ENCODE data around the gene ABAT. TPM values are rescaled to one million over a fixed set of nuclear protein-coding genes. Genes with fewer than 3 reads are reported as not detected.
"Not testable (repeated sequence)": the region's sequence is repeated elsewhere in the genome, so short reads cannot be mapped to it uniquely, and the experiment has no call there.

ABAT gene
- total and polyA plus RNA-seq, 2 donors = 9.0 to 12.3 TPM

DNA sequence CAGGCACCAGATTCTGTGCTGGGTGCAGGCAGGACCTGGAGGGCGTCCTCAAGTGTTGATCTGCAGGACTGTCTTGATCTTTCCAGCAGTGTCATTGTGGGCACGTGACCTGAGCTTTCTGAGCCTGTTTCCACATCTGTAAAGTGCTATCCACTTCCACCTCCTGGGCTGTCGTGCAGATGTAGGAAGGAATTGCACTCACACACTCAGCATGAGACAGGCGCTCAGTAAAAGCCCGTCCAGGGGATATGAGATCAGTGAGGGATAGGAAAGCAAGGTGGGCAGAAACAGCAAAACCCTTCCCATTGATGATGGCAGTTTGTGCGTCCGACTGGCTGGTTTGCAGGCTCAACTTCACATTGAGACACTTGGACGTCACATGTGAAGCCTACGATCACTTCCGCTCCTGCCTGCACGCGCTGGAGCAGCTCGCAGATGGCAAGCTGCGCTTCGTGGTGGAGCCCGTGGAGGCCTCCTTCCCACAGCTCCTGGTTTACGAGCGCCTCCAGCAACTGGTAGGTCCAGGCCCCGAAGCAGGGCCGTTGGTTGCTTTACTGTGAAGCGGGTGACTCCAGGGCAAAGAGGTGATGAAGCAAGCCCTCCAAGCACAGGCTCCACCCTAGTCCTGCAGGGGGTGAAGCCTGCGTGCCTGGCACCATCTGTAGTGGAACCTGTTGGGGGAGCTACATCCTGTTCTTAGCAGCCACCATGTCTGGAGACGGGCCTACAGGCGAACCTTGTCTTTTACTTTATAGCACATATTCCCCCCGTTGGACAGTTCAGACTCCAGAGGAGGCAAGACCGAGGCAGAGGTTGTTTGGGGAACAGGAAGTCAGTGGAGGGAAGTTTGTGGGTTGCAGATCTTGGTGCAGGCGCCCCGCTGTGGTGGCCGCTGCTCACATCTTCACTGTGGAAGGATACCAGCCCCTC lies 29.9 kb upstream of the ABAT start:
- H3K36me3 ChIP-seq (ENCODE audit: insufficient read depth) = peaks cover 5% of the 10 kb centered on the region
- no peak overlapping the region for H3K4me3 ChIP-seq (ENCODE audit: low read depth, low read length)
- no peaks in the 10 kb centered on the region for H3K4me1 ChIP-seq (ENCODE audit: insufficient read depth)
- no peak for DNase-seq (ENCODE audit: extremely low spot score)
- WGBS = 80% methylated on average over 29 of the region's 29 CpGs
- no peak overlapping the region for H3K27ac ChIP-seq (ENCODE audit: low read depth)

GRCh38 chr16:8645141-8645521 lies 29.3 kb upstream of the ABAT start:
- H3K36me3 ChIP-seq (ENCODE audit: insufficient read depth) = peaks cover 5% of the 10 kb centered on the region
- WGBS = 81% methylated on average over 11 of the region's 11 CpGs
- H3K4me3 ChIP-seq (ENCODE audit: low read depth, low read length) = no peak overlapping the region
- no peak for DNase-seq (ENCODE audit: extremely low spot score)
- H3K4me1 ChIP-seq (ENCODE audit: insufficient read depth) = no peaks in the 10 kb centered on the region
- no peak overlapping the region for H3K27ac ChIP-seq (ENCODE audit: low read depth)

GRCh38 chr16:8645831-8646230 lies 28.6 kb upstream of the ABAT start:
- Histone ChIP-seq H3K4me3 (ENCODE audit: low read depth, low read length) (no peak overlapping the region), H3K36me3 (ENCODE audit: insufficient read depth) (peaks cover 5% of the 10 kb centered on the region), H3K4me1 (ENCODE audit: insufficient read depth) (no peaks in the 10 kb centered on the region), H3K27ac (ENCODE audit: low read depth) (no peak overlapping the region)
- 90% methylated on average over 13 of the region's 13 CpGs for WGBS
- DNase-seq (ENCODE audit: extremely low spot score) = no peak

DNA sequence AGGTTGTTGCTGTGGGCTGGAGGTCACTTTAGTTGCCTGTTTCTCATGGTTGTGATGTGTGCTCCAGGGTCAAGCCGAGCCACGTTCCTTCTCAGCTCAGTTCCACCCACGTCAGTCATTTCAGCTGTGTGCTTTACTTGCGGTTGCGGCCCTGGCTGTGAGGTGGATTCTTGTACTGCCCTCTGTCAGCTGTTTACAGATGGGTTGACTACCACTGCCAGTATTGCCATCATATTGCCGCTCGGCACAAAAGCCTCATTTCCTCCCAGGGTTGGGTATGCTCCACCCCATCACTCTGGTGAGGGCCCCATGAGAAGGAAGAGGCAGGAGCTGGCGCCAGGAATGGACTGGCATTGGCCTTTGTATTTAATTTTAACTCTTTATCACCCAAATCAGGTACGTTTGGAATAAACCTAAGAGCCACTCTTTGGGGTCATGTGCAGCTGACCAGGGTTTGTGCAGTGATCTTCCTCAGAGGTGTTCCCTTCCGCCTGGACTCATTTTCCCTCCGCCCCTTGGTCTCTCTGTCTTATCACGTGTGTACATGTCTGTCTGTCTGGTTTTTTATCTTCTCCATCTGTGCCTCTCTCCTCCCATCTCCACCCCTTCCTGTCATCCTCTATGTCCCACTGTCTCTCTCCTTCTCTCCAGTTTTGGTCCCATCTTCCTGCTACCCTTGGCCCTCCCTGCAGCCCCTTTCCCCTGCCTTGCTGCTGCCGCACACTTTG lies 27.9 kb upstream of the ABAT start:
- 73% methylated on average over 13 of the region's 13 CpGs for WGBS
- no peak for DNase-seq (ENCODE audit: extremely low spot score)
- Histone ChIP-seq H3K27ac (ENCODE audit: low read depth) (no peak overlapping the region), H3K4me3 (ENCODE audit: low read depth, low read length) (no peak overlapping the region), H3K4me1 (ENCODE audit: insufficient read depth) (no peaks in the 10 kb centered on the region), H3K36me3 (ENCODE audit: insufficient read depth) (peaks cover 5% of the 10 kb centered on the region)

- no peak overlapping the region for H3K27ac ChIP-seq (ENCODE audit: low read depth)
- WGBS = 75% methylated on average over 9 of the region's 9 CpGs
- no peaks in the 10 kb centered on the region for H3K4me1 ChIP-seq (ENCODE audit: insufficient read depth)
- no peak overlapping the region for H3K4me3 ChIP-seq (ENCODE audit: low read depth, low read length)
- peaks cover 2% of the 10 kb centered on the region for H3K36me3 ChIP-seq (ENCODE audit: insufficient read depth)
- DNase-seq (ENCODE audit: extremely low spot score) = no peak
Measured at GRCh38 chr16:8647721-8648318, 26.6 kb upstream of the ABAT start.

DNA sequence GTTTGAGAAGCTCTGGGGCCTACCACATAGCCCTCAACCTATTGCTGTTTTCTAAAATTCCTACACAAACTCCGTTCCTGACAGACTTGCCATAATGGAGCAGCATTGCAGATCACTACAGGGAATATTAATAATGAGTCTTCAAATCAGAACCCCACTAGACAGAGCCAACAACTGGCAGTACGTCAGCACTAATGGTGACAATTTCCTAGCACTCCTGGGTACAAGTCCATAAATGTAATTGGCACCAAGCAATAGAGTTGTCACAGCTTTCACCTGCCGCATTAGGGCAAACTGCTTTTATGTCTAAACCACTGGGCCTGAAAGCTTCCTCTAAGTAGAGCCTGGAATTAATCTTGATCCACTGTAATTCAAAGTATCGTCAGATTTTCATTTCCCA lies 25.5 kb upstream of the ABAT start:
- Histone ChIP-seq H3K36me3 (ENCODE audit: insufficient read depth) (peaks cover 2% of the 10 kb centered on the region), H3K4me1 (ENCODE audit: insufficient read depth) (no peaks in the 10 kb centered on the region)

GRCh38 chr16:8649829-8650554 lies 24.4 kb upstream of the ABAT start:
- WGBS = 79% methylated on average over 8 of the region's 8 CpGs
- no peak overlapping the region for H3K4me3 ChIP-seq (ENCODE audit: low read depth, low read length)
- no peaks in the 10 kb centered on the region for H3K4me1 ChIP-seq (ENCODE audit: insufficient read depth)
- DNase-seq (ENCODE audit: extremely low spot score) = no peak
- no peak overlapping the region for H3K27ac ChIP-seq (ENCODE audit: low read depth)
- H3K36me3 ChIP-seq (ENCODE audit: insufficient read depth) = peaks cover 2% of the 10 kb centered on the region

More for the DNA sequence above, 25.5 kb upstream of the ABAT start:
- 73% methylated on average over 4 of the region's 4 CpGs for WGBS
- Histone ChIP-seq H3K27ac (ENCODE audit: low read depth) (no peak overlapping the region), H3K4me3 (ENCODE audit: low read depth, low read length) (no peak overlapping the region)
- no peak for DNase-seq (ENCODE audit: extremely low spot score)

DNA sequence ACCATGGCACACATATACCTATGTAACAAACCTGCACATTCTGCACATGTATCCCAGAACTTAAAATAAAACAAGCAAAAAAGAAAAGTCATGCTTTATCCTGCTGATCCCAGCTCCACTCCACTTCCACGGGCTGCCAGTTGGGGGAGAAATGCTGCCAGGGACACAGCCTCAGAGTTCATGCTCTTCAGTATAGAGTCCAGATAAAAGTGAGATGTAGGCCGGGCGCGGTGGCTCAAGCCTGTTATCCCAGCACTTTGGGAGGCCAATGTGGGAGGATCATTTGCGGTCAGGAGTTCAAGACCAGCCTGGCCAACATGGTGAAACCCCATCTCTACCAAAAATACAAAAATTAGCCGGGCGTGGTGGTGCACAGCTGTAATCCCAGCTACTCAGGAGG lies 22.5 kb upstream of the ABAT start:
- H3K36me3 ChIP-seq (ENCODE audit: insufficient read depth); H3K4me1 ChIP-seq (ENCODE audit: insufficient read depth); H3K27ac ChIP-seq (ENCODE audit: low read depth); H3K4me3 ChIP-seq (ENCODE audit: low read depth, low read length); DNase-seq (ENCODE audit: extremely low spot score): not testable (repeated sequence)
- WGBS = 58% methylated on average over 7 of the region's 7 CpGs

DNA sequence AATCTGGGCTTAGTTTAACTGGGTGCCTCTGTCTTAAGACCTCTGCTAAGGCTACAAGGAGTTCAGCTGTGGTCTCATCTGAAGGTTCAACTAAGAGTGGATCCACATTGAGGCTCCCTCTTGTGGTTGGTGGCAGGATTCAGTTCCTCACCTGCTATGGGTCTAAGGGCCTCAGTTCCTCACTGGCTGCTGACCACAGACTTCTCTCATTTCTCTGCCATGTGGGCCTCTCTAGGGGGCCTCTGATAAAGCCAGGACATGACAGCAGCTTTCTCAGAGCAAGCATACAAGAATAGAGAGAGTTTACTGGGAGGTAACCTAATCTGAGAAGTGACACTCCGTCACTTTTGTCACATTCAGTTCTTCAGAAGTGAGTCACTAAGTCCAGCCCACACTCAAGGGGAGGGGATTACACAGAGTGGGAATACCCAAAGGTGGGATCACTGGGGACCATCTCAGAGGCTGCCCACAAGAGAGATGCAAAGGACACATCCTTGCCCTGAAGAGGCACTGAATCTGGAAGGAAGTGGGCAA lies 19.2 kb upstream of the ABAT start:
- WGBS = 83% methylated on average over 1 of the region's 1 CpG
- no peak overlapping the region for H3K4me3 ChIP-seq (ENCODE audit: low read depth, low read length)
- no peak for DNase-seq (ENCODE audit: extremely low spot score)
- no peaks in the 10 kb centered on the region for H3K4me1 ChIP-seq (ENCODE audit: insufficient read depth)
- H3K36me3 ChIP-seq (ENCODE audit: insufficient read depth) = no peaks in the 10 kb centered on the region
- H3K27ac ChIP-seq (ENCODE audit: low read depth) = no peak overlapping the region

DNA sequence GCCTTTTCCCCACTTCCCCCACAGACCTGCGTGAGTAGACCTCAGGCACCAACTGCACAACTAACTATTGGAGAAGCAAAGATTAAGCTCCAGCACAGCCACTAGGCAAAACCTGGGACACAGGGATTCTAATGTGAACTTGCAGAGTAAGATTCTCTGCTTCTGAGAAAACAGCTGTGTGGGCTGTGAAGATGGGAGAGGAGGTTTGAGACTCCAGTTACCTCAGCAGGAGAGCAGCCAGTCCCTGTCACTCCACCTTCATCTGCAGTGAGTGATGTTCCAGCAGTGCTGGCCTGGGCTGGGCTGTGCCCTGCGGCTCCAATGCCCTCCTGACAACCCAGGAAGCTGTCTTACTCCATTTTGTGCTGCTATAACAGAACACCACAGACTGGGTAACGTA lies 18.0 kb upstream of the ABAT start:
- H3K4me1 ChIP-seq (ENCODE audit: insufficient read depth) = no peaks in the 10 kb centered on the region
- DNase-seq (ENCODE audit: extremely low spot score) = no peak
- no peaks in the 10 kb centered on the region for H3K36me3 ChIP-seq (ENCODE audit: insufficient read depth)
- WGBS = 51% methylated on average over 3 of the region's 3 CpGs
- no peak overlapping the region for H3K4me3 ChIP-seq (ENCODE audit: low read depth, low read length)
- H3K27ac ChIP-seq (ENCODE audit: low read depth) = no peak overlapping the region

GRCh38 chr16:8660841-8661301 lies 13.5 kb upstream of the ABAT start:
- Histone ChIP-seq H3K4me1 (ENCODE audit: insufficient read depth) (no peaks in the 10 kb centered on the region), H3K27ac (ENCODE audit: low read depth) (no peak overlapping the region), H3K4me3 (ENCODE audit: low read depth, low read length) (no peak overlapping the region), H3K36me3 (ENCODE audit: insufficient read depth) (no peaks in the 10 kb centered on the region)
- WGBS = 22% methylated on average over 13 of the region's 13 CpGs
- DNase-seq (ENCODE audit: extremely low spot score) = no peak

DNA sequence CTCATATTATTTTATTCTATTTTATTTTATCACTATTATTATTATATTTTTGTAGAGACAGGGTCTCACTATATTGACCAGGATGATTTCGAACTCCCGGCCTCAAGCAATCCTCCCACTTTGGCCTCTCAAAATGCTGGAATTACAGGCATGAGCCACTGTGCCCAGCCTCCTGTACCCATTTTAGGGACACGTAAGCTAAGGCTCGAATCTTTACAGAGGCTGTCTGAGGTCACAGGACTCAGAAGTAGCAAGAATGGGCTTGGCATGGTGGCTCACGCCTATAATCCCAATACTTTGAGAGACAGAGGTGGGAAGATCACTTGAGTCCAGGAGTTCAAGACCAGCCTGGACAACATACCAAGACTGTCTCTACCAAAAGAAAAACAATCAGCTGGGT lies 12.7 kb upstream of the ABAT start:
- no peak for DNase-seq (ENCODE audit: extremely low spot score)
- H3K4me1 ChIP-seq (ENCODE audit: insufficient read depth) = no peaks in the 10 kb centered on the region
- 85% methylated on average over 5 of the region's 5 CpGs for WGBS
- H3K27ac ChIP-seq (ENCODE audit: low read depth) = no peak overlapping the region
- H3K36me3 ChIP-seq (ENCODE audit: insufficient read depth) = no peaks in the 10 kb centered on the region
- H3K4me3 ChIP-seq (ENCODE audit: low read depth, low read length) = no peak overlapping the region
